GM21717 (cell line): ENCODE data around the gene MYL9.
A peak's percentile ranks its signal among the peaks of the same experiment; 100 is the strongest.
"Not testable (repeated sequence)": the region's sequence is repeated elsewhere in the genome, so short reads cannot be mapped to it uniquely, and the experiment has no call there.

ENCODE experiments used
- ATAC-seq: cut with Tn5 transposase; IDR thresholded peaks from one replicate; pipeline ENCODE4 v1.9.1; 2021; ENCODE audit warnings: mild to moderate bottlenecking, moderate library complexity; ENCODE audit not compliant: unreplicated experiment

Gene MYL9

GRCh38 chr20:36548704-36549627 lies 7.6 kb downstream of the MYL9 start:
- no peak for ATAC-seq

GRCh38 chr20:36549628-36549941 lies 8.3 kb downstream of the MYL9 start:
- no peak for ATAC-seq

- ATAC-seq, result no peak
Measured at GRCh38 chr20:36549942-36550789, 8.8 kb downstream of the MYL9 start.

GRCh38 chr20:36550790-36551299 lies 9.5 kb downstream of the MYL9 start:
- ATAC-seq, result no peak

GRCh38 chr20:36555248-36555647 lies 13.9 kb downstream of the MYL9 start:
- ATAC-seq, result no peak

GRCh38 chr20:36562724-36563123 lies 21.4 kb downstream of the MYL9 start:
- ATAC-seq, result no peak

- no peak for ATAC-seq
Measured at GRCh38 chr20:36563374-36563773, 22.1 kb downstream of the MYL9 start.

GRCh38 chr20:36564078-36564725 lies 22.9 kb downstream of the MYL9 start:
- ATAC-seq, result not testable (repeated sequence)

GRCh38 chr20:36564726-36565121 lies 23.4 kb downstream of the MYL9 start:
- not testable (repeated sequence) for ATAC-seq

GRCh38 chr20:36565520-36565919 lies 24.2 kb downstream of the MYL9 start:
- no peak for ATAC-seq

GRCh38 chr20:36569847-36570429 lies 28.6 kb downstream of the MYL9 start:
- ATAC-seq, result no peak

- no peak for ATAC-seq
Measured at GRCh38 chr20:36571564-36572504, 30.5 kb downstream of the MYL9 start.

GRCh38 chr20:36572701-36573102 lies 31.4 kb downstream of the MYL9 start:
- no peak for ATAC-seq

- peak; percentile 58 for ATAC-seq
Measured at GRCh38 chr20:36573103-36573797, 31.9 kb downstream of the MYL9 start, which contains the start of gene TGIF2. TGIF2 (plus strand) TSS chr20:36573597; CDS start chr20:36578775, 5,178 bp downstream.

- peak; percentile 16 for ATAC-seq
Measured at GRCh38 chr20:36573798-36574365, 32.6 kb downstream of the MYL9 start.

GRCh38 chr20:36574366-36575135 lies 33.2 kb downstream of the MYL9 start:
- ATAC-seq, result no peak

- ATAC-seq, result no peak
Measured at GRCh38 chr20:36576081-36576445, 34.7 kb downstream of the MYL9 start.
